ENCODE results near the gene OLFML3.

DNA sequence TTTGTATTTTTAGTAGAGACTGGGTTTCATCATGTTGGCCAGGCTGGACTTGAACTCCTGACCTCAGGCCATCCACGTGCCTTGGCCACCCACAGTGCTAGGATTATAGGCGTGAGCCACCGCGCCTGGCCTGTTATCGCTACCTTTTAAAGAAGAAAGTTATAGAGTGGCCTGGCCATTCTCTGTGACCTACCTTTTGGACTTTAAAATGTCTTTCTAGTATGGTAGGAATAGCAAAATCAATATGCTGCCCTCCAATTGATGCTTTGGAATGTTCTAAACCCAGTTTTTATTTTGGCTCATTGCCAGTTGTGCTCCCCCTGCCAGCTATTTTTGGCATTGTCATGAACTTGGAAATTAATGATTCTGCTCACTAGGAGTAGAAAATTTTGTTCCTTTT, 30.3 kb upstream of the OLFML3 start:
- TF ChIP-seq TAF1 (IDR thresholded peaks at IDR 0.05; ENCODE audit: borderline replicate concordance, low read depth, low read length), result no peak
- no peak for TF ChIP-seq POLR2A (IDR thresholded peaks at IDR 0.05; ENCODE audit: low read depth, low read length)
- TF ChIP-seq POLR2AphosphoS5 (IDR thresholded peaks at IDR 0.05; ENCODE audit: low read depth, low read length), result no peak

All from GM12892 (cell line).